SH-SY5Y (cell line): ENCODE results near the gene ERAP2.

ENCODE experiments used
- GATA2 ChIP-seq: IDR thresholded peaks from 2 replicates; pipeline ENCODE4 v1.6.1; 2011; ENCODE audit warnings: mild to moderate bottlenecking, low read depth, low read length
- GATA3 ChIP-seq: IDR thresholded peaks from 2 replicates; pipeline ENCODE4 v1.6.1; 2011; ENCODE audit warnings: low read depth, mild to moderate bottlenecking, low read length, moderate library complexity

The ERAP2 gene

GRCh38 chr5:96943799-96944198 lies 67.5 kb downstream of the ERAP2 start:
- TF ChIP-seq GATA2: no peak
- no peak for TF ChIP-seq GATA3

DNA sequence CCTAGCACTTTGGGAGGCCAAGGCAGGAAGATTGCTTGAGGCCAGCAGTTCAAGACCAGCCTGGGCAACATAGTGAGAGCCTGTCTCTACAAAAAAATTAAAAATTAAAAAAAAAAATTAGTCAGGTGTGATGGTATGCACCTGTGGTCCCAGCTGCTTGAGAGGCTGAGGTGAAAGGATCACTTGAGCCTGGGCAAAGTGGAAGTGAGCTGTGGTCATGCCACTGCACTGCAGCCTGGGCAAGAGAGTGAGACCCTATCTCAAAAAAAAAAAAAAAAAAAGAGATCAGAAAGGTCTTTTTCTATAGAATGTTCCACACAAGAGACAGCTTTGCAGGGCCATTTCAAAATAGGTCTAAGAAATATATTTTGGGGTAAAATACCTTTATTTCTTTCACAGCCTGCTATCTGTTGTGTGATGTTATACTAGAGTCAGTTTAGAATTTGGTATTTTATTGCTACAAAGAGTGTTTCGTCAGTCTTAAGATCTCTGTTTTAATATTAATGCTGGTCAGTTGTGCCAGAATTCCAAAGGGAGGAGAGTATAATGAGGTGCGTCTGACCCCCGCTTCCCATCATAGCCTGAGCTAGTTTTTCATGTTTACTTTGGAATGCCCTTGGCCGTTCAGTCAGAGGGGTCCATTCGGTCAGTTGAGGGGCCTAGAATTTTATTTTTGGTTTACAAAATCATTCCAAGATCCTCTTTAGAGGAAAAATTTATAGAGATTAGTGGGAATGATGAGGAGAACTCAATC lies 69.0 kb downstream of the ERAP2 start:
- TF ChIP-seq GATA2 (no peak), GATA3 (no peak)

GRCh38 chr5:96946381-96946780 lies 70.1 kb downstream of the ERAP2 start:
- TF ChIP-seq GATA3 (no peak), GATA2 (no peak)

GRCh38 chr5:96952118-96952750 lies 75.9 kb downstream of the ERAP2 start:
- no peak for TF ChIP-seq GATA3

- TF ChIP-seq GATA3: no peak
- TF ChIP-seq GATA2: no peak
Observed at GRCh38 chr5:96952974-96953730, 76.9 kb downstream of the ERAP2 start.

GRCh38 chr5:96957254-96958049 lies 81.2 kb downstream of the ERAP2 start:
- TF ChIP-seq GATA3 (no peak), GATA2 (no peak)

GRCh38 chr5:96958977-96959376 lies 82.7 kb downstream of the ERAP2 start:
- TF ChIP-seq GATA2: no peak
- TF ChIP-seq GATA3: no peak

DNA sequence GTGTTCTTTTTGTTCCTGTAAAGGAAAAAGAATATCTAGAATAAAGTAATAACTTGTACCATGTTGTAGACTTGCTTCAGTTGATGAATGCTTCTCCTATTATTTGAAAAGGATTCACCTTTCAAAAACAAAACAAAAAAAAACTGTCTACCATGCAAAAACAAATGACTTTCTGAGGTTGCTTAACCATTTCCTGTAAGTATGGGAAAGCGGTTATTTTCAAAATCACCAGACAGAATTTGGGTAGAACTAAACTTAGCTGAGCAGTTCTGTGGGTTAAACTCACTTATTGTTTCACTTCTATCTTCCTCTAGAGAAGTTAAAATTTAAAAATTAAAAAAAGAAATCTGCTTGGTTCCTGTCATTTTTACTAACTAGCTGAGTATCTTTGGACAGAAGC lies 84.8 kb downstream of the ERAP2 start:
- TF ChIP-seq GATA3 (no peak), GATA2 (no peak)

DNA sequence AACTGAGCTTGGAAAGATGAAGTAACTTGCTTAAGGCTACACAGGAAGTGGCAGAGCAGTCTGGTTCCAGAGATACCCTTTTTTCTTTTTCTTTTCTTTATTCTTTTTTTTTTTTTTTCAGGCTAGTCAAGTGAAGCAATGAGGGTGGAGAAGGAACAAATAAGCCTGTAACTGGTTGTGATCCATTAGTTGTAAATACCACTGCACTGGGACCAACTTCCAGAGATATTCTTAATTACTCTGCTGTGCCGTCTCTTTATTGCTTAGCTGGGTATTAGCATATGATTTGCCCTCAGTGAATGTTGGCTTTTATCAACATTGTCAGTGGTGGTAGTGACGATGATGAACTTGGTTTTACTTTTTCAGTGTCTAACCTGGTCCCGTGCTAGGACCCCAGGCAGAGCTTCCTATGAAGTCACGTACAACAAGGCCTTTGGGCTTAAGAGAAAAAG lies 86.3 kb downstream of the ERAP2 start:
- TF ChIP-seq GATA3 (no peak), GATA2 (no peak)

- TF ChIP-seq GATA2 (no peak), GATA3 (no peak)
Observed at GRCh38 chr5:96963267-96963666, 87.0 kb downstream of the ERAP2 start.

DNA sequence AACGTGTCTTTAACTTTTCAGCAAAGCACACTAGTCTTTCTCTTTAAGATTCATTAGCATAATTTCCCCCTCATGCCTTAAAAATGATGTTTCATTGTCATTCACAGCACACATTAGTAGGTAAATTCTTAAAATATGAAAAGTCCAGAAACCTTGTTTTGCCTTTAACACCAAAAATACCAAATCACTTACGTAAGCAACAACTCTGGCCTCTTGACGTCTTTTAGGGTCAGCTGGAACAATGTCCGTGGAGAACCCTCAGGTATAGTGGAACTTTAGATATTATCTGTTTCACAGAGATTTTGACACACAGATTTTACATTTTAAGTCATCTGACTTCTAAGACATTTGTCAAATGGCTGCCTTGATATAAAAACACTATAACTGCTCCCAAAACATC lies 90.5 kb downstream of the ERAP2 start:
- TF ChIP-seq GATA2 (no peak), GATA3 (no peak)

- TF ChIP-seq GATA3: no peak
- TF ChIP-seq GATA2: no peak
Observed at GRCh38 chr5:96967400-96967799, 91.1 kb downstream of the ERAP2 start.

DNA sequence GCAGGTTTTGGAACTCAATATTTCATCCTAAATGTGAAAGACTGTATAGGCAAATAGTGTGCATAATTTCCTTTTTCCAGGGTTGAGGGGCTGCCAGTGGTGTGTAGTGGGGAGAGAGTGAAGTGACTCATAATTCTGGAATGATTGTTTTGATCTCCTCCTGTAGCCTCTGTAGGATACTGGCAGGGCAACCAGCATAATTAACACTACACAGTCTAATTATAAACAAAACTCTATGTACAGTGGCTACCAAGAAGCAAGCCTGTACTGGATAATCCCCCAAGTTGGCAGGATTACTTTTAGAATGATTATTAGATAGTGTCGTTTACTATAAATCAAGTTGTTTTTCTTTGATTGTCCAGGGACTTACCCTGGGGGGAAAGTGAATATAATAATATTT lies 91.8 kb downstream of the ERAP2 start:
- TF ChIP-seq GATA3 (no peak), GATA2 (no peak)

DNA sequence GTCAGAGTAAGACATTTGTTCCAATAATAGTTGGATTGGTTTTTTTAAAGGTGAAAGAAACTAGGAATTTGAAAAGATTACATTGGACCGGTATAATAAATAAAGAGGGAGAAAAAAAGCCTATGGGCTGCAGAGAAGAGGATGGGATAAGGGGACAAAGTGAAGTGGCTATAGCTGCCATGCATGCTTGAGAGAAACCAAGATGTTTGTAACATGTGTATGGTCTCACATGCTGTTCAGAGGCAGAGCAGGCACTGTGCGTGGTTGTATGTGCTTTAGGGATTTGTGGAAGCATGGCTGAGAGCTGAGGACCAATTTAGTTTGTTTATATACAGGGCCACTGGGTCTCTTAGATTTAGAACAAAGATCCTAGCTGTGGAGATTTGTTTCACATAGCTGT lies 92.3 kb downstream of the ERAP2 start:
- no peak for TF ChIP-seq GATA3
- TF ChIP-seq GATA2: no peak
